Measurements from ENCODE around the gene SOD3.

DNA sequence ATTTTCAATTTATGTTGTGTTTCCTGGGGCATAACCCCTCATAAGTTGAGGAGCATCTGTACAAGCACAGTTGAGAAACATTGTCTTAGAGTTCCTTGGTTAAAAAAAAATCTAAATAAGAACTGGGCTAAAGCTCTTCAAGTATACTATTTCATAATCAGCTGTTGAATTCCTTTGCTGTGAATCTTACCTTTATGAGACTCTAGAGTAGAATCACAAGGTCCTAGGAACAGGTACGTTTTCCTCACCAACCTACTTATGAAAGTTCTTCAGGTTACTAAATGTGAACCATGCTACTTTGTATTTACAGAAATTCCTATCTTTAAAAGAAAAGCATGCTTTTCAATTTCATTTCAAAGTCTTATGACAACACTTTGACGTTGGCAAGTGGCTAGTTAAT lies 20.9 kb upstream of the SOD3 start:
- TF ChIP-seq, protein P1, sequence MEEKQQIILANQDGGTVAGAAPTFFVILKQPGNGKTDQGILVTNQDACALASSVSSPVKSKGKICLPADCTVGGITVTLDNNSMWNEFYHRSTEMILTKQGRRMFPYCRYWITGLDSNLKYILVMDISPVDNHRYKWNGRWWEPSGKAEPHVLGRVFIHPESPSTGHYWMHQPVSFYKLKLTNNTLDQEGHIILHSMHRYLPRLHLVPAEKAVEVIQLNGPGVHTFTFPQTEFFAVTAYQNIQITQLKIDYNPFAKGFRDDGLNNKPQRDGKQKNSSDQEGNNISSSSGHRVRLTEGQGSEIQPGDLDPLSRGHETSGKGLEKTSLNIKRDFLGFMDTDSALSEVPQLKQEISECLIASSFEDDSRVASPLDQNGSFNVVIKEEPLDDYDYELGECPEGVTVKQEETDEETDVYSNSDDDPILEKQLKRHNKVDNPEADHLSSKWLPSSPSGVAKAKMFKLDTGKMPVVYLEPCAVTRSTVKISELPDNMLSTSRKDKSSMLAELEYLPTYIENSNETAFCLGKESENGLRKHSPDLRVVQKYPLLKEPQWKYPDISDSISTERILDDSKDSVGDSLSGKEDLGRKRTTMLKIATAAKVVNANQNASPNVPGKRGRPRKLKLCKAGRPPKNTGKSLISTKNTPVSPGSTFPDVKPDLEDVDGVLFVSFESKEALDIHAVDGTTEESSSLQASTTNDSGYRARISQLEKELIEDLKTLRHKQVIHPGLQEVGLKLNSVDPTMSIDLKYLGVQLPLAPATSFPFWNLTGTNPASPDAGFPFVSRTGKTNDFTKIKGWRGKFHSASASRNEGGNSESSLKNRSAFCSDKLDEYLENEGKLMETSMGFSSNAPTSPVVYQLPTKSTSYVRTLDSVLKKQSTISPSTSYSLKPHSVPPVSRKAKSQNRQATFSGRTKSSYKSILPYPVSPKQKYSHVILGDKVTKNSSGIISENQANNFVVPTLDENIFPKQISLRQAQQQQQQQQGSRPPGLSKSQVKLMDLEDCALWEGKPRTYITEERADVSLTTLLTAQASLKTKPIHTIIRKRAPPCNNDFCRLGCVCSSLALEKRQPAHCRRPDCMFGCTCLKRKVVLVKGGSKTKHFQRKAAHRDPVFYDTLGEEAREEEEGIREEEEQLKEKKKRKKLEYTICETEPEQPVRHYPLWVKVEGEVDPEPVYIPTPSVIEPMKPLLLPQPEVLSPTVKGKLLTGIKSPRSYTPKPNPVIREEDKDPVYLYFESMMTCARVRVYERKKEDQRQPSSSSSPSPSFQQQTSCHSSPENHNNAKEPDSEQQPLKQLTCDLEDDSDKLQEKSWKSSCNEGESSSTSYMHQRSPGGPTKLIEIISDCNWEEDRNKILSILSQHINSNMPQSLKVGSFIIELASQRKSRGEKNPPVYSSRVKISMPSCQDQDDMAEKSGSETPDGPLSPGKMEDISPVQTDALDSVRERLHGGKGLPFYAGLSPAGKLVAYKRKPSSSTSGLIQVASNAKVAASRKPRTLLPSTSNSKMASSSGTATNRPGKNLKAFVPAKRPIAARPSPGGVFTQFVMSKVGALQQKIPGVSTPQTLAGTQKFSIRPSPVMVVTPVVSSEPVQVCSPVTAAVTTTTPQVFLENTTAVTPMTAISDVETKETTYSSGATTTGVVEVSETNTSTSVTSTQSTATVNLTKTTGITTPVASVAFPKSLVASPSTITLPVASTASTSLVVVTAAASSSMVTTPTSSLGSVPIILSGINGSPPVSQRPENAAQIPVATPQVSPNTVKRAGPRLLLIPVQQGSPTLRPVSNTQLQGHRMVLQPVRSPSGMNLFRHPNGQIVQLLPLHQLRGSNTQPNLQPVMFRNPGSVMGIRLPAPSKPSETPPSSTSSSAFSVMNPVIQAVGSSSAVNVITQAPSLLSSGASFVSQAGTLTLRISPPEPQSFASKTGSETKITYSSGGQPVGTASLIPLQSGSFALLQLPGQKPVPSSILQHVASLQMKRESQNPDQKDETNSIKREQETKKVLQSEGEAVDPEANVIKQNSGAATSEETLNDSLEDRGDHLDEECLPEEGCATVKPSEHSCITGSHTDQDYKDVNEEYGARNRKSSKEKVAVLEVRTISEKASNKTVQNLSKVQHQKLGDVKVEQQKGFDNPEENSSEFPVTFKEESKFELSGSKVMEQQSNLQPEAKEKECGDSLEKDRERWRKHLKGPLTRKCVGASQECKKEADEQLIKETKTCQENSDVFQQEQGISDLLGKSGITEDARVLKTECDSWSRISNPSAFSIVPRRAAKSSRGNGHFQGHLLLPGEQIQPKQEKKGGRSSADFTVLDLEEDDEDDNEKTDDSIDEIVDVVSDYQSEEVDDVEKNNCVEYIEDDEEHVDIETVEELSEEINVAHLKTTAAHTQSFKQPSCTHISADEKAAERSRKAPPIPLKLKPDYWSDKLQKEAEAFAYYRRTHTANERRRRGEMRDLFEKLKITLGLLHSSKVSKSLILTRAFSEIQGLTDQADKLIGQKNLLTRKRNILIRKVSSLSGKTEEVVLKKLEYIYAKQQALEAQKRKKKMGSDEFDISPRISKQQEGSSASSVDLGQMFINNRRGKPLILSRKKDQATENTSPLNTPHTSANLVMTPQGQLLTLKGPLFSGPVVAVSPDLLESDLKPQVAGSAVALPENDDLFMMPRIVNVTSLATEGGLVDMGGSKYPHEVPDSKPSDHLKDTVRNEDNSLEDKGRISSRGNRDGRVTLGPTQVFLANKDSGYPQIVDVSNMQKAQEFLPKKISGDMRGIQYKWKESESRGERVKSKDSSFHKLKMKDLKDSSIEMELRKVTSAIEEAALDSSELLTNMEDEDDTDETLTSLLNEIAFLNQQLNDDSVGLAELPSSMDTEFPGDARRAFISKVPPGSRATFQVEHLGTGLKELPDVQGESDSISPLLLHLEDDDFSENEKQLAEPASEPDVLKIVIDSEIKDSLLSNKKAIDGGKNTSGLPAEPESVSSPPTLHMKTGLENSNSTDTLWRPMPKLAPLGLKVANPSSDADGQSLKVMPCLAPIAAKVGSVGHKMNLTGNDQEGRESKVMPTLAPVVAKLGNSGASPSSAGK (IDR thresholded peaks at IDR 0.05), result no peak
- TF ChIP-seq CBFB (CRISPR knock-in tag; IDR thresholded peaks at IDR 0.05) (no peak), TAF1 (IDR thresholded peaks at IDR 0.05; ENCODE audit: control insufficient read depth, extremely low read depth, insufficient read depth, low read length, severe bottlenecking) (no peak), BCL6 (CRISPR knock-in tag; IDR thresholded peaks at IDR 0.05) (no peak)
- TF ChIP-seq, protein P2, sequence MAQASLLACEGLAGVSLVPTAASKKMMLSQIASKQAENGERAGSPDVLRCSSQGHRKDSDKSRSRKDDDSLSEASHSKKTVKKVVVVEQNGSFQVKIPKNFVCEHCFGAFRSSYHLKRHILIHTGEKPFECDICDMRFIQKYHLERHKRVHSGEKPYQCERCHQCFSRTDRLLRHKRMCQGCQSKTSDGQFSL (CRISPR knock-in tag; IDR thresholded peaks at IDR 0.05), result no peak
- TF ChIP-seq, protein P2 (tag; IDR thresholded peaks at IDR 0.05), result no peak
- TF ChIP-seq, protein P3, sequence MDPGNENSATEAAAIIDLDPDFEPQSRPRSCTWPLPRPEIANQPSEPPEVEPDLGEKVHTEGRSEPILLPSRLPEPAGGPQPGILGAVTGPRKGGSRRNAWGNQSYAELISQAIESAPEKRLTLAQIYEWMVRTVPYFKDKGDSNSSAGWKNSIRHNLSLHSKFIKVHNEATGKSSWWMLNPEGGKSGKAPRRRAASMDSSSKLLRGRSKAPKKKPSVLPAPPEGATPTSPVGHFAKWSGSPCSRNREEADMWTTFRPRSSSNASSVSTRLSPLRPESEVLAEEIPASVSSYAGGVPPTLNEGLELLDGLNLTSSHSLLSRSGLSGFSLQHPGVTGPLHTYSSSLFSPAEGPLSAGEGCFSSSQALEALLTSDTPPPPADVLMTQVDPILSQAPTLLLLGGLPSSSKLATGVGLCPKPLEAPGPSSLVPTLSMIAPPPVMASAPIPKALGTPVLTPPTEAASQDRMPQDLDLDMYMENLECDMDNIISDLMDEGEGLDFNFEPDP (CRISPR knock-in tag; IDR thresholded peaks at IDR 0.05), result no peak

Data from K562 (cell line).